ENCODE measurements around the gene LRP1. TPM values are rescaled to one million over a fixed set of nuclear protein-coding genes. Genes with fewer than 3 reads are reported as not detected.

LRP1 gene
- polyA plus RNA-seq, 1 experiment, result 117 TPM

DNA sequence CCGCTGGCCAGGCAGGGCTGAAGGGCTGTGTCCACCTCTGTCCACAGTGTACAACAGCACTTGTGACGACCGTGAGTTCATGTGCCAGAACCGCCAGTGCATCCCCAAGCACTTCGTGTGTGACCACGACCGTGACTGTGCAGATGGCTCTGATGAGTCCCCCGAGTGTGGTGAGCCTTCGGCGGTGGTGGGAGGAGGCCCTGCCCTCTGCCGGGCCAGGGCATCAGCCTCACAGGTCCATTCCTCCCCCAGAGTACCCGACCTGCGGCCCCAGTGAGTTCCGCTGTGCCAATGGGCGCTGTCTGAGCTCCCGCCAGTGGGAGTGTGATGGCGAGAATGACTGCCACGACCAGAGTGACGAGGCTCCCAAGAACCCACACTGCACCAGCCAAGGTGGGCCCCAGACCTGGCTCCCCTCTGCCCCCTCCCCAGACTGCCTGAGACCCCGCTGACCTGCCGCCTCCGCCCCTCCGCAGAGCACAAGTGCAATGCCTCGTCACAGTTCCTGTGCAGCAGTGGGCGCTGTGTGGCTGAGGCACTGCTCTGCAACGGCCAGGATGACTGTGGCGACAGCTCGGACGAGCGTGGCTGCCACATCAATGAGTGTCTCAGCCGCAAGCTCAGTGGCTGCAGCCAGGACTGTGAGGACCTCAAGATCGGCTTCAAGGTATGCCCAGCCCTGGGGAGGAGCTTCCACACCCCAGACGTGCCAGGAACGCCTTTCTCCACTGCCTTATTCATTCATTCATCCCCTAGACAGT is 67.5 kb downstream of the LRP1 start:
- no peaks in the 10 kb centered on the region for H3K27me3 ChIP-seq (ENCODE audit: control insufficient read depth, insufficient read depth, low read length)
- ChIA-PET CTCF (interaction anchor here (0.6 to 4.8 kb wide), 6 partner anchors 12 to 265 kb away, joined by 3 to 33 read pairs (median 4); no protein-coding TSS in a partner anchor), POLR2A (no interaction called here)
- peaks cover 98% of the 10 kb centered on the region for H3K36me3 ChIP-seq (ENCODE audit: control insufficient read depth, insufficient read depth, low read length)
- no peak for DNase-seq (ENCODE audit: low read depth)
- no peak overlapping the region for H3K4me3 ChIP-seq (ENCODE audit: low read depth, low read length)
- TF ChIP-seq, protein P1, sequence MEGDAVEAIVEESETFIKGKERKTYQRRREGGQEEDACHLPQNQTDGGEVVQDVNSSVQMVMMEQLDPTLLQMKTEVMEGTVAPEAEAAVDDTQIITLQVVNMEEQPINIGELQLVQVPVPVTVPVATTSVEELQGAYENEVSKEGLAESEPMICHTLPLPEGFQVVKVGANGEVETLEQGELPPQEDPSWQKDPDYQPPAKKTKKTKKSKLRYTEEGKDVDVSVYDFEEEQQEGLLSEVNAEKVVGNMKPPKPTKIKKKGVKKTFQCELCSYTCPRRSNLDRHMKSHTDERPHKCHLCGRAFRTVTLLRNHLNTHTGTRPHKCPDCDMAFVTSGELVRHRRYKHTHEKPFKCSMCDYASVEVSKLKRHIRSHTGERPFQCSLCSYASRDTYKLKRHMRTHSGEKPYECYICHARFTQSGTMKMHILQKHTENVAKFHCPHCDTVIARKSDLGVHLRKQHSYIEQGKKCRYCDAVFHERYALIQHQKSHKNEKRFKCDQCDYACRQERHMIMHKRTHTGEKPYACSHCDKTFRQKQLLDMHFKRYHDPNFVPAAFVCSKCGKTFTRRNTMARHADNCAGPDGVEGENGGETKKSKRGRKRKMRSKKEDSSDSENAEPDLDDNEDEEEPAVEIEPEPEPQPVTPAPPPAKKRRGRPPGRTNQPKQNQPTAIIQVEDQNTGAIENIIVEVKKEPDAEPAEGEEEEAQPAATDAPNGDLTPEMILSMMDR (IDR thresholded peaks at IDR 0.05; ENCODE audit: insufficient read depth, low read depth, low read length), result no peak

DNA sequence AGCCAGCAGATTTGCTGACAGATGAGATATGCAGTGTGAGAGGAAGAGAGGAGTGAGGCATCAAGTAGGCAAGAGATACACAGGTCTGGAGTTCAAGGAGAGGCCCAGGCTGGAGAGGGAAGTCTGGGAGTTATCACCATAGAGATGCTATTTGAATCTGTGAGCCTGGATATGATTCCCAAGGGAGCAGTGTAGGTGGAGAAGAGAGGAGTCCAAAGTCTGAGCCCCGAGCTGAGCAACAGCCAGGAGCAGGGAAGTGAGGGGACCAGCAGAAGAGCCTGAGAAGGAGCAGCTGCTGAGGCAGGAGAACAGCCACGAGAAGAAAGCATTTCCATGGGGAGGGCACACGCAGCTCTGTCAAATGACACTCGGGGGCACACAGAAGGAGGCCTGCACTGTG is 68.2 kb downstream of the LRP1 start:
- DNase-seq (ENCODE audit: low read depth), result no peak
- Histone ChIP-seq H3K27me3 (ENCODE audit: control insufficient read depth, insufficient read depth, low read length) (no peaks in the 10 kb centered on the region), H3K36me3 (ENCODE audit: control insufficient read depth, insufficient read depth, low read length) (peaks cover 97% of the 10 kb centered on the region), H3K4me3 (ENCODE audit: low read depth, low read length) (no peak overlapping the region)
- POLR2A ChIA-PET, result no interaction called here
- CTCF ChIA-PET, result interaction anchor here (0.6 to 4.8 kb wide), 7 partner anchors 9 to 123 kb away, joined by 3 to 33 read pairs (median 3); no protein-coding TSS in a partner anchor
- TF ChIP-seq, protein P1 (IDR thresholded peaks at IDR 0.05; ENCODE audit: insufficient read depth, low read depth, low read length), result no peak

DNA sequence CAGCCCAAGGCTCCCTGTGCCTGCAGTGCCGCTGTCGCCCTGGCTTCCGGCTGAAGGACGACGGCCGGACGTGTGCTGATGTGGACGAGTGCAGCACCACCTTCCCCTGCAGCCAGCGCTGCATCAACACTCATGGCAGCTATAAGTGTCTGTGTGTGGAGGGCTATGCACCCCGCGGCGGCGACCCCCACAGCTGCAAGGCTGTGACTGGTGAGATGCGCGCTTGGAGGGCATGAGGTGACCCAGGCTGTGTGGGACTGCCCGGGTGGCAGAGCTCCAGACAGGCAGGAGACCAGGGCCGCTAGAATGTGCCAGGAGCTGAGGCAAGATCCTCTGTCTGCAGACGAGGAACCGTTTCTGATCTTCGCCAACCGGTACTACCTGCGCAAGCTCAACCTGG is 68.7 kb downstream of the LRP1 start:
- H3K36me3 ChIP-seq (ENCODE audit: control insufficient read depth, insufficient read depth, low read length), result peaks cover 97% of the 10 kb centered on the region
- H3K4me3 ChIP-seq (ENCODE audit: low read depth, low read length), result no peak overlapping the region
- H3K27me3 ChIP-seq (ENCODE audit: control insufficient read depth, insufficient read depth, low read length), result no peaks in the 10 kb centered on the region
- ChIA-PET POLR2A (no interaction called here), CTCF (interaction anchor here (0.6 to 4.8 kb wide), 6 partner anchors 9 to 124 kb away, joined by 3 to 33 read pairs (median 4); no protein-coding TSS in a partner anchor)
- TF ChIP-seq, protein P1 (IDR thresholded peaks at IDR 0.05; ENCODE audit: insufficient read depth, low read depth, low read length), result no peak
- no peak for DNase-seq (ENCODE audit: low read depth)

DNA sequence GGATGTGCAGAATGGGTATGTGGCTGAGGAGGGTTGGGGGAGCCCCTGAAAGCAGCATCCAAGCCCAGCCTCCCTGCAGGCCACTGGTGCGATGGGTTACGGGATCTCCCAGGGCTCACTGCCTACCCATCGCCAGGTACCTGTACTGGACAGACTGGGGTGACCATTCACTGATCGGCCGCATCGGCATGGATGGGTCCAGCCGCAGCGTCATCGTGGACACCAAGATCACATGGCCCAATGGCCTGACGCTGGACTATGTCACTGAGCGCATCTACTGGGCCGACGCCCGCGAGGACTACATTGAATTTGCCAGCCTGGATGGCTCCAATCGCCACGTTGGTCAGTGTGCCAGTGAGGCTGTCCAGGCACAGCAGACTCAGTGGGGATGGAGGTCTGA is 70.0 kb downstream of the LRP1 start:
- H3K4me3 ChIP-seq (ENCODE audit: low read depth, low read length), result no peak overlapping the region
- ChIA-PET CTCF (interaction anchor here (0.8 to 4.8 kb wide), 3 partner anchors 15 to 87 kb away, joined by 3 to 33 read pairs (median 3); partner anchors contain the start of gene STAT6), POLR2A (no interaction called here)
- TF ChIP-seq, protein P1 (IDR thresholded peaks at IDR 0.05; ENCODE audit: insufficient read depth, low read depth, low read length), result no peak
- DNase-seq (ENCODE audit: low read depth), result no peak
- peaks cover 97% of the 10 kb centered on the region for H3K36me3 ChIP-seq (ENCODE audit: control insufficient read depth, insufficient read depth, low read length)
- H3K27me3 ChIP-seq (ENCODE audit: control insufficient read depth, insufficient read depth, low read length), result no peaks in the 10 kb centered on the region

DNA sequence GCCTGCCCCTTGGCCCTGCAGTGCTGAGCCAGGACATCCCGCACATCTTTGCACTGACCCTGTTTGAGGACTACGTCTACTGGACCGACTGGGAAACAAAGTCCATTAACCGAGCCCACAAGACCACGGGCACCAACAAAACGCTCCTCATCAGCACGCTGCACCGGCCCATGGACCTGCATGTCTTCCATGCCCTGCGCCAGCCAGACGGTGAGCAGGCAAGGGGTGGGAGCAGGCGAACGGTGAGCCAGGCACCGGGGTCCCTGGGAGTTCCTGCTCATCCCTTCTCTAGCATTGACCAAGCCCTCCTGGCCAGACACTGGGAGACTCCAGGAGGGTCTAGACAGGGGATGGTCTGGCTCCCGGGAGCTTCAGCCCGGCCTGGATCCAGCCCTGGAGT is 70.9 kb downstream of the LRP1 start:
- TF ChIP-seq, protein P1 (IDR thresholded peaks at IDR 0.05; ENCODE audit: insufficient read depth, low read depth, low read length), result no peak
- CTCF ChIA-PET, result interaction anchor here (1.1 to 4.8 kb wide), 3 partner anchors 14 to 40 kb away, joined by 3 to 33 read pairs (median 4); no protein-coding TSS in a partner anchor
- no peaks in the 10 kb centered on the region for H3K27me3 ChIP-seq (ENCODE audit: control insufficient read depth, insufficient read depth, low read length)
- DNase-seq (ENCODE audit: low read depth), result no peak
- no peak overlapping the region for H3K4me3 ChIP-seq (ENCODE audit: low read depth, low read length)
- H3K36me3 ChIP-seq (ENCODE audit: control insufficient read depth, insufficient read depth, low read length), result peaks cover 97% of the 10 kb centered on the region
- POLR2A ChIA-PET, result no interaction called here
